HG03378 (cell line): ENCODE measurements around the gene ADGRB3.
"Not testable (repeated sequence)": the region's sequence is repeated elsewhere in the genome, so short reads cannot be mapped to it uniquely, and the experiment has no call there.

Experiments used
- ATAC-seq: cut with Tn5 transposase; IDR thresholded peaks from one replicate; pipeline ENCODE4 v1.9.1; 2021; ENCODE audit warnings: mild to moderate bottlenecking, moderate library complexity; ENCODE audit not compliant: unreplicated experiment

Gene ADGRB3

GRCh38 chr6:69390125-69390524 lies 755.0 kb downstream of the ADGRB3 start:
- ATAC-seq = no peak

GRCh38 chr6:69391106-69391505 lies 756.0 kb downstream of the ADGRB3 start:
- ATAC-seq = no peak

- ATAC-seq = no peak
These were observed 757.7 kb downstream of the ADGRB3 start for GRCh38 chr6:69392745-69393144.

GRCh38 chr6:69398311-69398710 lies 763.2 kb downstream of the ADGRB3 start:
- no peak for ATAC-seq

- no peak for ATAC-seq
These were observed 763.6 kb downstream of the ADGRB3 start for GRCh38 chr6:69398729-69399128.

- ATAC-seq = no peak
These were observed 773.8 kb downstream of the ADGRB3 start for GRCh38 chr6:69408886-69409285.

- ATAC-seq = no peak
These were observed 781.7 kb downstream of the ADGRB3 start for GRCh38 chr6:69416776-69417175.

GRCh38 chr6:69421269-69421668 lies 786.2 kb downstream of the ADGRB3 start:
- no peak for ATAC-seq

- no peak for ATAC-seq
These were observed 786.9 kb downstream of the ADGRB3 start for GRCh38 chr6:69422020-69422419.

GRCh38 chr6:69422475-69422874 lies 787.4 kb downstream of the ADGRB3 start:
- no peak for ATAC-seq

- ATAC-seq = no peak
These were observed 788.7 kb downstream of the ADGRB3 start for GRCh38 chr6:69423785-69424184.

- ATAC-seq = no peak
These were observed 789.5 kb downstream of the ADGRB3 start for GRCh38 chr6:69424581-69424980.

- no peak for ATAC-seq
These were observed 792.8 kb downstream of the ADGRB3 start for GRCh38 chr6:69427882-69428281.

- not testable (repeated sequence) for ATAC-seq
These were observed 797.1 kb downstream of the ADGRB3 start for GRCh38 chr6:69432168-69432567.

- ATAC-seq = not testable (repeated sequence)
These were observed 798.0 kb downstream of the ADGRB3 start for GRCh38 chr6:69433116-69433515.

- ATAC-seq = no peak
These were observed 803.0 kb downstream of the ADGRB3 start for GRCh38 chr6:69438113-69438512.
